Gastroesophageal sphincter (tissue), 3 donors: ENCODE data around the gene STEAP1.

Experiments
- POLR2A ChIP-seq, 2 donors: fragments of 450-650 bp; IDR thresholded peaks; one replicate each; pipeline ENCODE4 v1.6.1; 2017; ENCODE audit warnings: antibody characterized with exemption in 2 of 2, mild to moderate bottlenecking in 2 of 2, moderate library complexity in 1 of 2
- TF ChIP-seq, protein P1 (sequence below), 4 experiments: fragments of 200-600 bp in 2 of 4; fragments of 450-650 bp in 2 of 4; sonication (generic) in 1 of 4; IDR thresholded peaks; one replicate each; pipeline ENCODE4 v1.5.1; 2017 to 2019; ENCODE audit warnings: antibody characterized with exemption in 4 of 4, mild to moderate bottlenecking in 2 of 4, moderate library complexity in 2 of 4

DNA sequence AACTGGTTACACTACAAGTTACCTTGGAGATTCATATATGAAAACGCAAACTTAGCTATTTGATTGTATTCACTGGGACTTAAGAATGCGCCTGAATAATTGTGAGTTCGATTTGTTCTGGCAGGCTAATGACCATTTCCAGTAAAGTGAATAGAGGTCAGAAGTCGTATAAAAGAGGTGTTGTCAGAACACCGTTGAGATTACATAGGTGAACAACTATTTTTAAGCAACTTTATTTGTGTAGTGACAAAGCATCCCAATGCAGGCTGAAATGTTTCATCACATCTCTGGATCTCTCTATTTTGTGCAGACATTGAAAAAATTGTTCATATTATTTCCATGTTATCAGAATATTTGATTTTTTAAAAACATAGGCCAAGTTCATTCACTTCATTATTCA, 9.3 kb downstream of the STEAP1 start:
- TF ChIP-seq, protein P1, sequence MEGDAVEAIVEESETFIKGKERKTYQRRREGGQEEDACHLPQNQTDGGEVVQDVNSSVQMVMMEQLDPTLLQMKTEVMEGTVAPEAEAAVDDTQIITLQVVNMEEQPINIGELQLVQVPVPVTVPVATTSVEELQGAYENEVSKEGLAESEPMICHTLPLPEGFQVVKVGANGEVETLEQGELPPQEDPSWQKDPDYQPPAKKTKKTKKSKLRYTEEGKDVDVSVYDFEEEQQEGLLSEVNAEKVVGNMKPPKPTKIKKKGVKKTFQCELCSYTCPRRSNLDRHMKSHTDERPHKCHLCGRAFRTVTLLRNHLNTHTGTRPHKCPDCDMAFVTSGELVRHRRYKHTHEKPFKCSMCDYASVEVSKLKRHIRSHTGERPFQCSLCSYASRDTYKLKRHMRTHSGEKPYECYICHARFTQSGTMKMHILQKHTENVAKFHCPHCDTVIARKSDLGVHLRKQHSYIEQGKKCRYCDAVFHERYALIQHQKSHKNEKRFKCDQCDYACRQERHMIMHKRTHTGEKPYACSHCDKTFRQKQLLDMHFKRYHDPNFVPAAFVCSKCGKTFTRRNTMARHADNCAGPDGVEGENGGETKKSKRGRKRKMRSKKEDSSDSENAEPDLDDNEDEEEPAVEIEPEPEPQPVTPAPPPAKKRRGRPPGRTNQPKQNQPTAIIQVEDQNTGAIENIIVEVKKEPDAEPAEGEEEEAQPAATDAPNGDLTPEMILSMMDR (IDR thresholded peaks at IDR 0.05), result no peak
- no peak for TF ChIP-seq POLR2A (IDR thresholded peaks at IDR 0.05)
